ENCODE results near the gene CFAP251. TPM values are rescaled to one million over a fixed set of nuclear protein-coding genes. Genes with fewer than 3 reads are reported as not detected.
"Not testable (repeated sequence)": the region's sequence is repeated elsewhere in the genome, so short reads cannot be mapped to it uniquely, and the experiment has no call there.

The CFAP251 gene, protein sequence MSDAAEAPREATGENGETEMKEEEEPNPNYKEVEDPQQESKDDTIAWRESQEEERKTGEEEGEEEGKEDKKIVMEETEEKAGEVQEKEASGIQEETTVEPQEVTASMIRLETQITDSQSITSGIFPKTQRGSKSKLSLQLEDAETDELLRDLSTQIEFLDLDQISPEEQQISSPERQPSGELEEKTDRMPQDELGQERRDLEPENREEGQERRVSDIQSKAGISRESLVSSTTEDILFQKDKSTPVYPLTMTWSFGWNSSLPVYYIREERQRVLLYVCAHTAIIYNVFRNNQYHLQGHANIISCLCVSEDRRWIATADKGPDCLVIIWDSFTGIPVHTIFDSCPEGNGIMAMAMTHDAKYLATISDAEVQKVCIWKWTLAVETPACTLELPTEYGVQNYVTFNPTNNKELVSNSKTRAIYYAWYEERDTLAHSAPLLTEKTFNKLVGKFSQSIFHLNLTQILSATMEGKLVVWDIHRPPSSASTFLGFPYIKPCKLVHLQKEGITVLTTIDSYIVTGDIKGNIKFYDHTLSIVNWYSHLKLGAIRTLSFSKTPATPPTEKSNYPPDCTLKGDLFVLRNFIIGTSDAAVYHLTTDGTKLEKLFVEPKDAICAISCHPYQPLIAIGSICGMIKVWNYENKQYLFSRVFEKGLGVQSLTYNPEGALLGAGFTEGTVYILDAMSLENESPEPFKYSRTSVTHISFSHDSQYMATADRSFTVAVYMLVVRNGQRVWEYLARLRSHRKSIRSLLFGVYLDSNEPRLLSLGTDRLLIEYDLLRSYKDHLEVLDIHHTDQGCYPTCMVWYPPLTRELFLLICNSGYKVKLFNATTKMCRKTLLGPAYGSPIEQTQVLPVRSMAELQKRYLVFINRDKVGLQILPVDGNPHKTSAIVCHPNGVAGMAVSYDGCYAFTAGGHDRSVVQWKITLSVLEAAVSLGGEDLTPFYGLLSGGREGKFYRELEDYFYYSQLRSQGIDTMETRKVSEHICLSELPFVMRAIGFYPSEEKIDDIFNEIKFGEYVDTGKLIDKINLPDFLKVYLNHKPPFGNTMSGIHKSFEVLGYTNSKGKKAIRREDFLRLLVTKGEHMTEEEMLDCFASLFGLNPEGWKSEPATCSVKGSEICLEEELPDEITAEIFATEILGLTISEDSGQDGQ
- 2.2 TPM for total RNA-seq

DNA sequence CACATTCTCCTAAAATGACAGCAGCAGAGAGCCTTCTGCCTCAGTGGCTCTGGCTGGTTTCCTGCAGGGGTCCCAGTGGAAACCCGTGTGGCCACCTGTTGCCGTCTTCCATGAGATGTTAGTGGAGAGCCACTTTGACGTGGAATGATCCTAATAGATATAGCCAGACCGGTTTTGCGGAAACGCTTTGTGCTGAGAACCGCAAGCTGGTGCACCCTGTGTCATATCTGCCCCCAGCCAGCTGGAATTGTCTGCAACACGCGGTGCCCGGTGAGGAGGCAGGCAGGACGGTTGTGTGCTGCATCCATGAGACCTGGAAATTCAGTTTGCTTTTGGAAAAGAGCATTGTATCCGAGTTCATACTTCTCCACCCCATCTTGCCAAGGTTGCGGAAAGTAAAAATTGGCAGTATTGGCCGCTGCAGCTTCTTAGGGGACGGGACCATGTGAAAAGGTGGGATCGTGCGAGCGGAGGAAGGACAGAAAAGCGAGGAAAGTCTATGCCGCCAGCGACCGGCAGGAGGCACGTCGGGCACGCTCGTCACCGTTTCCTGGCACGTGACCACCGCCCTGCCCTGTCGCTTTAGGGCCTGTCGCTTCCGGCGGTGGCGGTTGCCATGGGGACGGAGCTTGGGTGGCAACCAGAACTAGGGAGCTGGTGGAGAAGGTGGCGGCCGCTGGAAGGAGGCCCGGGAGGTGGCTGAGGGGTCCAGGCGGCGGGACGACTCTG, at the start of gene CFAP251:
Gene CFAP251, plus strand, starts transcription at position 643 of the 729 bp plus-strand sequence. CDS start 2,714 bp downstream, outside the sequence.
- peak; percentile 51 for DNase-seq

DNA sequence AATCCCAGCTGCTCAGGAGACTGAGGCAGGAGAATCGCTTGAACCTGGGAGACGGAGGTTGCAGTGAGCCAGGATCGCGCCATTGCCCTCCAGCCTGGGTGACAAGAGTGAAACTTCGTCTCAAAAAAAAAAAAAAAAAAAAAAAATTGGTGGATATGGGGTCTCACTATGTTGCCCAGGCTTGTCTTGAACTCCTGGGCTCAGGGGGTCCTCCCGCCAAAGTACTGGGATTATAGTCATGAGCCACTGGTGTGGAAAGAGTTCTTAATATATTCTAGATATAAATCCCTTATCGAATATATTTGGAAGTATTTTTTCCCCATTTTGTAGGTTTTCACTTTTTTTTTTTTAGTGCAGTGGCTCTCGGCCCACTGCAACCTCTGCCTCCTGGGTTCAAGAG, 49.2 kb upstream of the CFAP251 start:
- DNase-seq: not testable (repeated sequence)

DNA sequence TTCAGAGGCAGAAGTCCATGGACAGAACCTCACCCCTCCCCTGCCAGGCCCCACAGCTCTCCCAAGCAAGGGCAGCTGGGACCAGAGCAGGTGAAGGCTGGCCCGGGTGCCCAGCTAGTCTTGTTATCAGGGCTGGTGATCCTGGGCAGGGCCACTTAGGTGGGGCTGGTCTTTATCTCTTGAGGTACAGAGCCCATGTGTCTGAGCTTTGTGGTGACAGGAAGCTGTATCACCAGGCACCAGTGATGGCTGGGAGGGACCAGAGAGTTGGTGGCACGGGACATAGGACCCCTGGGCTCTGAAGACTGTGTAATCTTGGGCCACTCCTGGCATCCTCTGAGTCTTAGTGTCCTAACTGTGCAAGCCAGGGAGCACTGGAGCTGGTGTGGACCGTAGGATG, 46.9 kb upstream of the CFAP251 start:
- DNase-seq: no peak

DNA sequence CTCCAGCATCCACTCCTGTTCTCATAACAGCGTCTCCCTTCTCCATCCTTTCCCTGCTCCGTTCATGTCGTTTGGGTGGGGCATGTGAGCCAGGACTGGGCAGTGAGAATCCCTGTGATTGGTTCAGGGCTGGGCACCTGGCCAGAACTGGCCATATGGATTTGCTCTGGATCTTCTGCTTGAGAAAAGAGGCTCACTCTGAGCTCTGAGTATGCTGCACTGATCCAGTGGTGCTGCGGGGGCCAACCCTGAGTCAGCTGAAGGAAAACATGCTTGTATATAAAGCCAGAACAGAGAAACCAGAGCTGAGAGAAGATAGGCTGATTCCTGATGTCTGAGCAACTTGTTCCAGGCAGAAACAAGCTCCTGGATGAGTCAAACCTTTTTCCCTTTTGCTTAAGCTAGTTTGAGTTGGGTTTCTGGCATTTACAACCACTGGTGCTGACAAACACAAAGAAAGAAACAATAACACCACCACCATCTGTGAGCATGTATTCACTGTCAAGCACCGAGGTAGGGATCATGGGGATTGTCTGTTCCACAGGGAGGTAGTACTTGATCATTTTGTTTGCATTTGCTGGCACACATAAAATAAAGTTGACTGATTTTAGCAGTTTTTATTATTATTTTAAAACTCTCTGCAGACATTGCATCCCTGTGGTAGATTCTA, 45.7 kb upstream of the CFAP251 start:
- DNase-seq: peak; percentile 67

DNA sequence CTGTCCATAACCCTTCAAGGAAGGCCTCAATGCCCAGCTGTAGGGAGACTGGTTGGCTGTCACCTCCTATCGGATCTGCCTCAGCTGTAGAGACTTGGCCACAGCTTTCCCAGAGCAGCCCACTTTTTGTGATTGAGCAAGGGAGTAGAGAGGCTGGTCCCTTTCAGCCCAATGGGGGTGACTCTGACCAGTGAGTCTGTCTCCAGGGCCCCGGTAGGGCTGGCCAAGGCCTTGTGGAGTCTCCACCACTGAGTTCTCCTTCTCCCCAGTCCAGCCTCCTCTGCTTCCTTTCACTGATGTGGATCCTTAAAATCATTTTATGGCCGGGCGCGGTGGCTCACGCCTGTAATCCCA, 45.2 kb upstream of the CFAP251 start:
- DNase-seq: no peak

DNA sequence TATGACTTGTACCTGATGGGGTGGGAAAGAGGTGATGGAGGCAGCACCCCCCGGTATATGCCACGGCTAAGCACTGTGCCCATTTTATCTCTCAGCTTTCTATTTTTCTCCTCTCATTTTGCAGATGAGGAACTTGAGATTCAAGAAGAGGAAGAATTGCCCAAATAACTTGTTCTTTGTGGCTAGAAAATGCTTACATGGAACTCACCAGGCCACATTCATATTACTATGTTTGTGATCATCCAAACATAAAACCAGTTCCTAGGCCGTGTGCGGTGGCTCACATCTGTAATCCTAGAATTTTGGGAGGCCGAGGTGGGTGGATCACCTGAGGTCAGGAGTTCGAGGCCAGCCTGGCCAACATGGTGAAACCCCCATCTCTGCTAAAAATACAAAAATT, 44.3 kb upstream of the CFAP251 start:
- DNase-seq: no peak

DNA sequence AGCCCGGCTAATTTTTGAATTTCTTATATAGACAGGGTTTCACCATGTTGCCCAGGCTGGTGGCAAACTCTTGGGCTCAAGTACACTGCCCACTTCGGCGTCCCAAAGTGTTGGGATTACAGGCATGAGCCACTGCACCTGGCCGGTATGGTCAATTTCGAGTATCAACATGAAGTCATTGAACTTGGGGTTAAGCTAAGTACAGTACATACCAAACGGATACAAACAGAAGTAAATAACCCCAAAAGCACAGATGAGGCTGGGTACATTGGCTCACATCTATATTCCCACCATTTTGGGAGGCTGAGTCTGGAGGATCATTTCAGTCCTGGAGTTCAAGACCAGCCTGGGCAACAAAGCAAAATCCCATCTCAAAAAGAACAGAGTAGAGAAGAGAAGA, 42.8 kb upstream of the CFAP251 start:
- DNase-seq: no peak

DNA sequence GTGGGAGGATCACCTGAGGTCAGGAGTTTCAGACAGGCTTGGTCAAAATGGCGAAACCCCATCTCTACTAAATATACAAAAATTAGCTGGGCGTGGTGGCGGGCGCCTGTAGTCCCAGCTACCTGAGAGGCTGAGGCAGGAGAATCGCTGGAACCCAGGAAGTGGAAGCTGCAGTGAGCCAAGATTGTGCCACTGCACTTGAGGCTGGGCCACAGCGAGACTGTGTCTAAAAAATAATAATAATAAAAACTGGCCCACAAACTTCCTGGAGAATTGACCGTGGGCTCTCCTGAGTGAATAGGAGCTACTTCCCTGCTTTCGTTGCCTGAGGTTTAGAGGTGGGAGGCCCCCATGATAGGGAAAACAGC, 42.3 kb upstream of the CFAP251 start:
- DNase-seq: not testable (repeated sequence)

DNA sequence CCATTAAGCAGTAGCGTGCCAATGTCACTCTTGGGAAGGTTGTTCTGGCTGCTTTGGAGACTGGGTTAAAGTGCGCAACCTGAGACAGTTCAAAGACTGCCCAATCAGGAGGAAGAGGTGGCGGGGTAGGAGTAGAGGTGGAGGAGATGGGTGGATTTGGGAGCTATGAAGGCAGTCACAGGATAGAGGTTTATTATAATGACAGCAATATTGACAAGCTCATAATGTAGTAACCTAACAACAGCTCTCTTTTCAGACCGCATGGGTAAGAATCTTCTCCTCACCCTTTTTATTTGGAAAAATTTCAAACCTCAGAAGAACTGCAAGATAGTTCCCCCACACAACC, 35.1 kb upstream of the CFAP251 start:
- DNase-seq: no peak

DNA sequence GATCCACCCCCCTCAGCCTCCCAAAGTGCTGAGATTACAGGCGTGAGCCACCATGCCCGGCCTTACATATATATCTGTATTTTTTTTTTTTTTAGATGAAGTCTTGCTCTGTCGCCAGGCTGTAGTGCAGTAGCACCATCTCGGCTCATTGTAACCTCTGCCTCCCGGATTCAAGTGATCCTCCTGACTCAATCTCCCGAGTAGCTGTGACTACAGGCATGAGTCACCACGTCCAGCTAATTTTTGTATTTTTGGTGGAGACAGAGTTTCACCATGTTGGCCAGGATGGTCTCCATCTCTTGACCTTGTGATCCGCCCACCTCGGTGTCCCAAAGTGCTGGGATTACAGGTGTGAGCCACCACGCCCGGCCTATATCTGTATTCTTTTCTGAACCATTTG, 33.3 kb upstream of the CFAP251 start:
- not testable (repeated sequence) for DNase-seq

DNA sequence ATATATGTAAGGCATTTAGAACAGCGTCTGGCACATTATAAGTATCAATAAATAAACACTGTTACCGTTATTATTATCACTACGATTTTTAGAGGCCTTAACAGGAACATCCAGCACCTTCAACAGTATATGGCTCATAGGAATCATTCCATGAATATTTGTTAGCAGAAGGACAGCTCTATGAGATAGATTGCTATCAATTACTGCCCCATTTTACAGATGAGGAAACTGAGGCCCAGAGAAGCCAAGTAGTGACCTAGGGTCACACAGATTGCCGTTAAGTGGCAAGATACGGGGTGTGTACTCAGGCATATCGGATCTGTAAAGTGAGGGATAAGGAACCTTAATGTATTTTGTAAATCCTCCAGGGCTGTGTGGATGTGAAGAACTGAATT, 30.3 kb upstream of the CFAP251 start:
- DNase-seq: no peak

DNA sequence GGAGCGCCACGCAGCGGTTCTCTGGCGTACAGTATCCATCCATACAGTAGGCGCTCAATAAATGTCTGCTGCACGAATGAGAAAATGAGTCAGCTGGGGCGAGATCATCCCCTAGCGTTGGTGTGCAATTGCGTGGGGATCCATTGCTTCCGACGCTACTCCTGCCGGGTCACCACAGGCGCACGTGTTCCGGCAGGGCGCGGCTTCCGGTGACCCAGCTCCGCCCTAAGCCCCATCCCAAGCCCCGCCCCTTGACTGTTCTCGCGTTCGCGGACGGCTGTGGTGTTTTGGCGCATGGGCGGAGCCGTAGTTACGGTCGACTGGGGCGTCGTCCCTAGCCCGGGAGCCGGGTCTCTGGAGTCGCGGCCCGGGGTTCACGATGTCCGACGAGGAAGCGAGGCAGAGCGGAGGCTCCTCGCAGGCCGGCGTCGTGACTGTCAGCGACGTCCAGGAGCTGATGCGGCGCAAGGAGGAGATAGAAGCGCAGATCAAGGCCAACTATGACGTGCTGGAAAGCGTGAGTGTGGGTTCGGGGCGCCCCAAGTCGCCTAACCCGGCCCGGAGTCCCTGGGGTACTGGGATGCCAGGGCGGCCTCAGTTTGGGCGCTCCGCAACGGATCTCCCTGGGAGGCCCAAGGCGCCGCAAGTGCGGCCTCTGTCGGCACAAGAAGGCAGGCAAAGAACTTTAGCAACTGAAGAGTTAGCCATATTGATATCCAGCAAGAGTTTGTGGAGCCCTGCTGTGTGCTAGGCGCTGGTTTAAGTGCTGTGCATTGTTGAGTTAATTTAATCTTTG, 29.7 kb upstream of the CFAP251 start, which contains the start of gene PSMD9:
Gene PSMD9, plus strand, starts transcription at position 313 of the 796 bp plus-strand sequence. Its CDS starts 67 bp downstream, at position 380.
- DNase-seq: peak; percentile 97

DNA sequence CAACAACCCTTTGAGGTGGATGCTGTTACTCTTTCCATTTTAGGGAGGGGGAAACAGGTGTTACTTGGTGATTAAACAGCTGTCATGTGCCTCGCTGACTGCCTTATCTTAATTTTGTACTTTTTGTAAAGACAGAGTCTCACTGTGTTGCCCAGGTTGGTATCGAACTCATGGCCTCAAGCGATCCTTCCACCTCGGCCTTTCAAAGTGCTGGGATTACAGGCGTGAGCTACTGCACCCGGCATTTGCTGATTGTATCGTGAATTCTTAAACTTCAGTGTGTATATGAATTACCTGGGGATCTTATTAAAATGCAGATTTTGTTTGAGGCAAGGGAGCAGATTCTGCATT, 29.1 kb upstream of the CFAP251 start:
- DNase-seq: no peak

DNA sequence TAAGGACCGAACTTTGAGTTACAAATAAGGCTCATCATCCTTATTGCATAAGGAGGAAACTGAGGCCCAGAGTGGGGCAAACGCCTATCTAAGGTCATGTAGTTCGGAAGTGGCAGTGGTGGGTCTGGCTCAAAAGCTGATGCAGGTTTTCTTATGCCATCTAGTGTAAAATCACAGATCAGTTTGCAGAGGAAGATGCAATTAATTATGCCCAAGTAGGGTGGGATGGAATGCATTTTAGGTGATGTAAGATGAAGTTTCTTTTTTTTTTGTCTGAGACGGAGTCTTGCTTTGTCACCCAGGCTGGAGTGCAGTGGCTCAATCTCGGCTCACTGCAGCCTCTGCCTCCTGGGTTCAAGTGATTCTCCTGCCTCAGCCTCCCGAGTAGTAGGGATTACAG, 28.7 kb upstream of the CFAP251 start:
- not testable (repeated sequence) for DNase-seq

DNA sequence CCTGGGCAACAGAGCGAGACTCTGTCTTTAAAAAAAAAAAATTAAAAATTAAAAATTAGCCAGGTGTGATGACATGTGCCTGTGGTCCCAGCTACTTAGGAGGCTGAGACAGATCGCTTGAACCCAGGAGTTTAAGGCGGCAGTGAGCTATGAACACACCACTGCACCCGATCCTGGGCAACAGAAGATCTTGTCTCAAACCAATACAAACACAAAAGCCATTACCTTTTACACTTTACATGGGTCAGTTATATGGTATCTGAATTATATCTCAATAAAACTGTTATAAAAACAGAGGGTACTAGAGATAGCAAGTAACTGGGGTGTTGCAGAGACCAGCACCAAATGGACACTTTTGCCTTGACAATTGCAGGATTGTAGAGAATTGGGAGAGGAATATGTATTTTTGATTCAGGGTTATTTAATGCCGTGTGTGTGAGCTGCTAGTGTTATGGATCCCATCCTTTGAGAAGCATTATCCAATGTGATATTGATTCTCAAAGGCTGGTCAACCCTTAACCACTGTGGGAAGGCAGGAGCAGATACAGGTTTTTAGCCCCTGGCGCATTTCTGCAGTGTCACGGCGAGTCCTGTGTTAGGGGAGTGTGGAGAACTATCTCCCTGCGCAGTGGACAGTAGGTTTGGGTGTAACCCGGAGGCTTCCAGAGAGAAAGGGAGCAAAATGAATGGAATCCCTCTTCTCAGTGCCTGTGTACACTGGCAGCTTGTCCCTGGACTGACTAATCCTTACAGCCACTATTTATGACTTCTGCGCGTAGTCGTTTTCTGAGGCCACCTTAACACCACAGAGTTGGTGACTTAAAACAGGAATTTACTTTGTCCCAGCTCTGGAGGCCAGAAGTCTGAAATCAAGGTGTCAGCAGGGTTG, 25.5 kb upstream of the CFAP251 start:
- no peak for DNase-seq

DNA sequence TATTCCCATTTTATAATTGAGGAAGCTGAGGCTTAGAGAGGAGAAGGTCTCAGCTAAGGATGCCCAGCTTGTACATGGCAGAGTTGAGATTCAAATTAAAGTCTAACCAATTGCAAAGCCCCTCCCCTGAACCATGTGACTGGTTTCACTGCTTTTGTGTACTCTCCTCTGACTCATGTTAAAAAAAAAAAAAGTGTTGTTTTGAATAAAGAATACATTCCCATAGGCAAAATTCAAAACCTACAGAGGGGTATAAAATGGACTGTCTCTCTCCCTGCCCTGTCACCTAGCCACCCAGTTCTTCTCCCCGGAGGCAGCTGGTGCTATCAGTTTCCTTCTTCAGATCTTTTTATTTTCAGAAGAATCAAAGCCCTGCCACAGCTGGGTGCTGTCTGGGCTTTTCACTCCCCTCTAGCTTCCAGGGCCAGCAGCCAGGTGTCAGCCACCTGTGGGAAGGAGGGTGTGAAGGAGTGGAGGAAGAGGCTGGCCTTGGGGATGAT, 24.4 kb upstream of the CFAP251 start:
- no peak for DNase-seq

DNA sequence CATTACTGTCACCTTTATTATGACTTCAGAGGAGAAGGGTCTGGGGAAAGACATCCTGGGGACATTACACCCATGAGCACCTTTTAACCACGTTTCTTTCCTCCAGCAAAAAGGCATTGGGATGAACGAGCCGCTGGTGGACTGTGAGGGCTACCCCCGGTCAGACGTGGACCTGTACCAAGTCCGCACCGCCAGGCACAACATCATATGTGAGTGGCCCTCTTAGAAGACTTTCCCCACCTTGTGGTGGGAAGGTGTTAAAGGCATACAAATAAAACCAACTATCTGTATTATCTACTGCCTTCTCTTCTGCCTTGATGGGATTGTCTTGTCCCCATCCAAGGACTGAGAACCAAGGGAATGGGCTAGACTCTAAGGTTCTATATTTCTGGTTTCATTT, 23.8 kb upstream of the CFAP251 start:
- DNase-seq: no peak

DNA sequence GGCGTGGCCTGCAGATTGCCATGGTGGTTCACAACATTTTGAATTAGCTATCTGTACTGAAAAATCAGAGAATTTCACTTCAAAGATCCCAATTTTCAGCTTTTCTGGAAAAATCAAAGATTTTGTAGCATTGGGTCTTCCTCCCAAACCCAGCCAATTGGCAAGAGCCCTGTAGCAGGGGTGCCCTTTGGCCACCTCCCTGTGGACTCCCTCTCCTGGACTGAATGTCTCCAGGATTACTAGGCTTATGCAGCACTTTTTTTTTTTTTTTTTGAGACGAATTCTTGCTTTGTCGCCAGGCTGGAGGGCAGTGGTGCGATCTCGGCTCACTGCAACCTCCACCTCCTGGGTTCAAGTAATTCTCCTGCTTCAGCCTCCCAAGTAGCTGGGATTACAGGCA, 20.1 kb upstream of the CFAP251 start:
- DNase-seq: no peak

DNA sequence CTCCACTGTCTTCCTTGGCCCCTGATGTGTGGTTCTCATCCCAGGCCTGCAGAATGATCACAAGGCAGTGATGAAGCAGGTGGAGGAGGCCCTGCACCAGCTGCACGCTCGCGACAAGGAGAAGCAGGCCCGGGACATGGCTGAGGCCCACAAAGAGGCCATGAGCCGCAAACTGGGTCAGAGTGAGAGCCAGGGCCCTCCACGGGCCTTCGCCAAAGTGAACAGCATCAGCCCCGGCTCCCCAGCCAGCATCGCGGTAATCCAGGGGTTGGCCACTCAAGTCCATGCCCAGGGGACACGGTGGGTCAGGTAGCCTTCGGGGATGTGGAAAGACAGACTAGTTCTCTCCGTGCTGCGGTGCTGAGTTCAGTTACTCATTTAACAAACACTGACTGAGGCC, 18.8 kb upstream of the CFAP251 start:
- no peak for DNase-seq

DNA sequence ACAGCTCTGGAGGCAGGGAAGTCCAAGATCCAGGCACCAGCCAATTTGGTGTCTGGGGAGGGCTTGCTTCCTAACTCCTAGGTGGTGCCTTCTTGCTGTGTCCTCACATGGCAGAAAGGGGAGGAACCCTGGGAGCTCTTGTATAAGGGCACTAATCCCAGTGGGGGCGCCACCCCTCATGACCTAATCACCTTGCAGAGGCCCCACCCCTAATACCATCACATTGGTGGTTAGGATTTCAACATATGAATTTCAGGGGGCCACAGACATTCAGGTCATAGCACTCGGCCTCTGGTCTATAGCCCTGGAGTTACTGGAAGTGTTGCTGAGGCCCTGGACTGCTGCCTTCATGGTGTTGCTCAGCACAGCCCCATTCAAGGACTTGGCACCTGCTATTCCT, 15.2 kb upstream of the CFAP251 start:
- DNase-seq: no peak
